ENCODE results near the gene ATL1. TPM values are rescaled to one million over a fixed set of nuclear protein-coding genes. Genes with fewer than 3 reads are reported as not detected.

Gene ATL1
- total and polyA plus RNA-seq, 2 of the 13 experiments (the other 11 are each of a cell fraction or from before 2014, with no cell fraction given) = 0.60 to 0.65 TPM

DNA sequence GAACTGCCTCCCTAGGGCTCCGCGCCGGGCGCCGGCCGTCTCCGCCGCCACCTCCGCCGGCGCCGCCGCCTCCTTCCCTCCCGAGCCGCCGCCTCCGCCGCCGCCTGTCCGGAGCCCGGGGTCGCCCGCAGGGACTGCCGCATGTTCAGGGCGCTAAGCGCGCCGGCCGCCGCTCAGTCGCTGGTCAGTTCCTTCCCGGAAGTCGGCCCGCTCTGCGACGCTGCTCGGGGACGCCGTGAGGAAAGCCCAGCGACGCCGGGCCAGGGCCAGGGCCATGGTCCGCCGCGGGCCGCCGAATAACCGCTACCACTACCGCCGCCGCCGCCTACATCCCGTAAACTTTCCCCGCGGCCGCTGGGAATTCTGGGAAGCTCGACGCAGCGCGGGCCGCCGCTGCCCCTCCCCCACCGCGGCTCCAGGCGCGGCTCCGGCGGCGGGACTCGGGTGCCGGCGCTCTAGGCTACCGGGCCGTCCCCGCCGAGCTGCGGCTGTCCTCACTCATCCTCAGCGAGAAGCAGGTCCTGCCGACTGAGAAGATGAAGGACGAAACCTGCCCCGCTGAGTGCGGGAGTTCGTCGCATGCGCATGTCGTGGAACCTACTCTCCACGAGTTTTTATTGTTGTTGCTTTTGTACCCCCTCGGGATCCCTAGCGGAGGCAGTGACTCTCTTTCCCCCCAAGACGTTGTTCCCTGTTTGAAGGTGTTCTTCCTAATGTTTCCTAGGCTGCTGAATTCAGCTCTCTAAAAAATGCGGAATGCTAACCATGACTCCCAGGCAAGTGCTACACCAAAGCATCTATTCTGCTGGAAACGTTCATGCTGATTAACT lies 108.3 kb downstream of the ATL1 start, which contains the start of gene SAV1 (continued):
- TF ChIP-seq, protein P1, sequence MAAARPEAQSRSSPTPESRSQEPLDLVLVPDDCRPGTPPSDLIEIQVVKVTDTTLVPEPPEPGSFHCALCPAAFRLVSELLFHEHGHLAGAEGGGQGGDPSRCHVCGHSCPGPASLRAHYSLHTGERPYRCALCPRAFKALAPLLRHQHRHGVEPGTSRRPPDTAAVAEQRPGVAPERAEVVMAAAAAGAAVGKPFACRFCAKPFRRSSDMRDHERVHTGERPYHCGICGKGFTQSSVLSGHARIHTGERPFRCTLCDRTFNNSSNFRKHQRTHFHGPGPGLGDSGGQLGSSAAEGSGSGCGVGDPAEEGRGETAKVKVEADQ (CRISPR knock-in tag; IDR thresholded peaks at IDR 0.05; ENCODE audit: borderline replicate concordance) = no peak; the same call in 1 of the 2 replicates
- TF ChIP-seq ZNF451 (CRISPR knock-in tag; IDR thresholded peaks at IDR 0.05) (peak; percentile 88), CBX2 (IDR thresholded peaks at IDR 0.05; ENCODE audit: low read depth, low read length) (no peak), CBX2 (CRISPR knock-in tag; IDR thresholded peaks at IDR 0.05; ENCODE audit: low read depth) (no peak), KAT7 (CRISPR knock-in tag; IDR thresholded peaks at IDR 0.05; ENCODE audit: borderline replicate concordance) (peak; percentile 61; the same call in 1 of the 2 replicates), YEATS4 (CRISPR knock-in tag; IDR thresholded peaks at IDR 0.05; ENCODE audit: borderline replicate concordance) (peak; percentile 84), ZNF101 (CRISPR knock-in tag; IDR thresholded peaks at IDR 0.05; ENCODE audit: borderline replicate concordance, low read depth) (no peak; the same call in 1 of the 2 replicates), ZNF282 (IDR thresholded peaks at IDR 0.05; ENCODE audit: partially characterized antibody) (no peak), ZNF253 (CRISPR knock-in tag; IDR thresholded peaks at IDR 0.05; ENCODE audit: borderline replicate concordance) (no peak), ZZZ3 (CRISPR knock-in tag; IDR thresholded peaks at IDR 0.05; ENCODE audit: borderline replicate concordance) (0 out of 2 replicates have a peak, but pooled peaks have one; percentile 60), ZFX (CRISPR knock-in tag; IDR thresholded peaks at IDR 0.05; ENCODE audit: low read depth) (peak; percentile 79), ZNF382 (CRISPR knock-in tag; IDR thresholded peaks at IDR 0.05; ENCODE audit: borderline replicate concordance) (no peak), SOX13 (IDR thresholded peaks at IDR 0.05) (0 out of 2 replicates have a peak, but pooled peaks have one; percentile 13), SOX13 (CRISPR knock-in tag; conservative IDR thresholded peaks at IDR 0.05 in 1 of 2, IDR thresholded peaks at IDR 0.05 in 1 of 2) (no peak; a peak in 1 of 4 replicates), CHD2 (IDR thresholded peaks at IDR 0.05; ENCODE audit: low read depth, low read length) (0 out of 2 replicates have a peak, but pooled peaks have one; percentile 55), ZNF629 (CRISPR knock-in tag; conservative IDR thresholded peaks at IDR 0.05) (peak; percentile 35), MED13 (CRISPR knock-in tag; IDR thresholded peaks at IDR 0.05) (peak; percentile 40; the same call in 1 of the 2 replicates), TOPORS (CRISPR knock-in tag; IDR thresholded peaks at IDR 0.05) (no peak), AGO2 (optimal IDR thresholded peaks at IDR 0.05; ENCODE audit: low read depth, low read length) (peak; percentile 50), ZFP1 (CRISPR knock-in tag; IDR thresholded peaks at IDR 0.05) (peak; percentile 26; the same call in 1 of the 2 replicates)
- TF ChIP-seq, protein P2, sequence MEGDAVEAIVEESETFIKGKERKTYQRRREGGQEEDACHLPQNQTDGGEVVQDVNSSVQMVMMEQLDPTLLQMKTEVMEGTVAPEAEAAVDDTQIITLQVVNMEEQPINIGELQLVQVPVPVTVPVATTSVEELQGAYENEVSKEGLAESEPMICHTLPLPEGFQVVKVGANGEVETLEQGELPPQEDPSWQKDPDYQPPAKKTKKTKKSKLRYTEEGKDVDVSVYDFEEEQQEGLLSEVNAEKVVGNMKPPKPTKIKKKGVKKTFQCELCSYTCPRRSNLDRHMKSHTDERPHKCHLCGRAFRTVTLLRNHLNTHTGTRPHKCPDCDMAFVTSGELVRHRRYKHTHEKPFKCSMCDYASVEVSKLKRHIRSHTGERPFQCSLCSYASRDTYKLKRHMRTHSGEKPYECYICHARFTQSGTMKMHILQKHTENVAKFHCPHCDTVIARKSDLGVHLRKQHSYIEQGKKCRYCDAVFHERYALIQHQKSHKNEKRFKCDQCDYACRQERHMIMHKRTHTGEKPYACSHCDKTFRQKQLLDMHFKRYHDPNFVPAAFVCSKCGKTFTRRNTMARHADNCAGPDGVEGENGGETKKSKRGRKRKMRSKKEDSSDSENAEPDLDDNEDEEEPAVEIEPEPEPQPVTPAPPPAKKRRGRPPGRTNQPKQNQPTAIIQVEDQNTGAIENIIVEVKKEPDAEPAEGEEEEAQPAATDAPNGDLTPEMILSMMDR (CRISPR knock-in tag; IDR thresholded peaks at IDR 0.05) = peak; percentile 21; the same call in 1 of the 2 replicates
- TF ChIP-seq, protein P3, sequence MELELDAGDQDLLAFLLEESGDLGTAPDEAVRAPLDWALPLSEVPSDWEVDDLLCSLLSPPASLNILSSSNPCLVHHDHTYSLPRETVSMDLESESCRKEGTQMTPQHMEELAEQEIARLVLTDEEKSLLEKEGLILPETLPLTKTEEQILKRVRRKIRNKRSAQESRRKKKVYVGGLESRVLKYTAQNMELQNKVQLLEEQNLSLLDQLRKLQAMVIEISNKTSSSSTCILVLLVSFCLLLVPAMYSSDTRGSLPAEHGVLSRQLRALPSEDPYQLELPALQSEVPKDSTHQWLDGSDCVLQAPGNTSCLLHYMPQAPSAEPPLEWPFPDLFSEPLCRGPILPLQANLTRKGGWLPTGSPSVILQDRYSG (CRISPR knock-in tag; IDR thresholded peaks at IDR 0.05) = no peak
- TF ChIP-seq, protein P4, sequence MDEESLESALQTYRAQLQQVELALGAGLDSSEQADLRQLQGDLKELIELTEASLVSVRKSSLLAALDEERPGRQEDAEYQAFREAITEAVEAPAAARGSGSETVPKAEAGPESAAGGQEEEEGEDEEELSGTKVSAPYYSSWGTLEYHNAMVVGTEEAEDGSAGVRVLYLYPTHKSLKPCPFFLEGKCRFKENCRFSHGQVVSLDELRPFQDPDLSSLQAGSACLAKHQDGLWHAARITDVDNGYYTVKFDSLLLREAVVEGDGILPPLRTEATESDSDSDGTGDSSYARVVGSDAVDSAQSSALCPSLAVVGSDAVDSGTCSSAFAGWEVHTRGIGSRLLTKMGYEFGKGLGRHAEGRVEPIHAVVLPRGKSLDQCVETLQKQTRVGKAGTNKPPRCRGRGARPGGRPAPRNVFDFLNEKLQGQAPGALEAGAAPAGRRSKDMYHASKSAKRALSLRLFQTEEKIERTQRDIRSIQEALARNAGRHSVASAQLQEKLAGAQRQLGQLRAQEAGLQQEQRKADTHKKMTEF (CRISPR knock-in tag; IDR thresholded peaks at IDR 0.05) = peak; percentile 90
- TF ChIP-seq, protein P5, sequence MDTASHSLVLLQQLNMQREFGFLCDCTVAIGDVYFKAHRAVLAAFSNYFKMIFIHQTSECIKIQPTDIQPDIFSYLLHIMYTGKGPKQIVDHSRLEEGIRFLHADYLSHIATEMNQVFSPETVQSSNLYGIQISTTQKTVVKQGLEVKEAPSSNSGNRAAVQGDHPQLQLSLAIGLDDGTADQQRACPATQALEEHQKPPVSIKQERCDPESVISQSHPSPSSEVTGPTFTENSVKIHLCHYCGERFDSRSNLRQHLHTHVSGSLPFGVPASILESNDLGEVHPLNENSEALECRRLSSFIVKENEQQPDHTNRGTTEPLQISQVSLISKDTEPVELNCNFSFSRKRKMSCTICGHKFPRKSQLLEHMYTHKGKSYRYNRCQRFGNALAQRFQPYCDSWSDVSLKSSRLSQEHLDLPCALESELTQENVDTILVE (CRISPR knock-in tag; IDR thresholded peaks at IDR 0.05) = peak; percentile 85; the same call in 1 of the 2 replicates

All from HepG2 (cell line).